ENCODE results near the gene EGFL8.

Gene EGFL8

GRCh38 chr6:32168807-32169591 is 4.6 kb downstream of the EGFL8 start:
- DNase-seq = no peak

- no peak for DNase-seq
These were observed 5.9 kb downstream of the EGFL8 start for GRCh38 chr6:32170294-32170693.

- no peak for DNase-seq
These were observed 6.8 kb downstream of the EGFL8 start for GRCh38 chr6:32171234-32171633.

GRCh38 chr6:32173051-32173727 is 8.8 kb downstream of the EGFL8 start:
- DNase-seq = no peak

- DNase-seq = no peak
These were observed 10.0 kb downstream of the EGFL8 start for GRCh38 chr6:32174416-32174815.

- no peak for DNase-seq
These were observed 10.9 kb downstream of the EGFL8 start for GRCh38 chr6:32175322-32175710.

- DNase-seq = peak; percentile 98
These were observed 11.5 kb downstream of the EGFL8 start, which contains the start of gene AGPAT1 for GRCh38 chr6:32175711-32176475. Gene AGPAT1 (minus strand): TSS chr6:32176084. CDS start chr6:32171496, 4,588 bp downstream.

- no peak for DNase-seq
These were observed 12.2 kb downstream of the EGFL8 start for GRCh38 chr6:32176476-32177182.

- peak; percentile 75 for DNase-seq
These were observed 12.9 kb downstream of the EGFL8 start for GRCh38 chr6:32177183-32177787.

GRCh38 chr6:32177788-32178546 is 13.6 kb downstream of the EGFL8 start, which contains the start of gene RNF5:
Gene RNF5 (plus strand): TSS chr6:32178405. CDS start chr6:32178512, 107 bp downstream.
- DNase-seq = peak; percentile 100

GRCh38 chr6:32178547-32179440 is 14.4 kb downstream of the EGFL8 start:
- no peak for DNase-seq

- DNase-seq = no peak
These were observed 15.5 kb downstream of the EGFL8 start for GRCh38 chr6:32179766-32180405.

GRCh38 chr6:32181148-32181702 is 16.8 kb downstream of the EGFL8 start:
- DNase-seq = no peak

GRCh38 chr6:32181915-32182529 is 17.6 kb downstream of the EGFL8 start:
- no peak for DNase-seq

- DNase-seq = no peak
These were observed 18.2 kb downstream of the EGFL8 start for GRCh38 chr6:32182555-32182981.

GRCh38 chr6:32183030-32183429 is 18.6 kb downstream of the EGFL8 start:
- DNase-seq = no peak

GRCh38 chr6:32183483-32184083 is 19.2 kb downstream of the EGFL8 start:
- no peak for DNase-seq

GRCh38 chr6:32184084-32184640 is 19.8 kb downstream of the EGFL8 start, which contains the start of gene AGER:
Gene AGER (minus strand): TSS chr6:32184253. CDS start chr6:32184222, 31 bp downstream.
- no peak for DNase-seq

Measured in CD4-positive, alpha-beta T cell treated with Interleukin-17A for 1 hour (primary cell).